HepG2 (cell line): ENCODE data around the gene FBXW8. TPM values are rescaled to one million over a fixed set of nuclear protein-coding genes. Genes with fewer than 3 reads are reported as not detected.

ENCODE experiments used
- CAMTA2 ChIP-seq: sonication (generic); formaldehyde crosslinking; IDR thresholded peaks from 2 replicates; pipeline ENCODE4 v1.4.0; 2020; ENCODE audit warnings: mild to moderate bottlenecking, missing genetic modification reagents, borderline replicate concordance
- CEBPG ChIP-seq: IDR thresholded peaks from 2 replicates; pipeline ENCODE4 v1.6.1; 2016
- FOXC1 ChIP-seq: sonication (generic); formaldehyde crosslinking; IDR thresholded peaks from 2 replicates; pipeline ENCODE4 v1.8.0; 2022; ENCODE audit warnings: mild to moderate bottlenecking, missing genetic modification reagents, borderline replicate concordance
- FOXP4 ChIP-seq: sonication (generic); formaldehyde crosslinking; IDR thresholded peaks from 2 replicates; pipeline ENCODE4 v1.4.0; 2020; ENCODE audit warnings: missing genetic modification reagents
- HCFC1 ChIP-seq: fragments of 150-350 bp; IDR thresholded peaks from 2 replicates; pipeline ENCODE4 v1.6.1; 2014; ENCODE audit warnings: low read depth, low read length
- NFIC ChIP-seq: IDR thresholded peaks from 2 replicates; pipeline ENCODE4 v1.6.1; 2012; ENCODE audit warnings: mild to moderate bottlenecking, low read length, inconsistent platforms
- NFYC ChIP-seq: IDR thresholded peaks from 2 replicates; pipeline ENCODE4 v1.6.1; 2016; ENCODE audit warnings: missing genetic modification reagents, missing compliant biosample characterization
- NR2C2 ChIP-seq: sonication (generic); formaldehyde crosslinking; IDR thresholded peaks from 2 replicates; pipeline ENCODE4 v1.4.0; 2020; ENCODE audit warnings: missing genetic modification reagents, mild to moderate bottlenecking, moderate library complexity, borderline replicate concordance
- RFX3 ChIP-seq: IDR thresholded peaks from 2 replicates; pipeline ENCODE4 v1.6.1; 2016; ENCODE audit warnings: missing biosample characterization, missing genetic modification reagents
- SIN3A ChIP-seq: IDR thresholded peaks from 2 replicates; pipeline ENCODE4 v1.6.1; 2011; ENCODE audit warnings: low read depth, mild to moderate bottlenecking, control low read depth, low read length, borderline replicate concordance
- ZBTB40 ChIP-seq, 2 experiments: fragments of 450-650 bp in 1 of 2; sonication (generic) in 1 of 2; formaldehyde crosslinking in 1 of 2; IDR thresholded peaks; 2 replicates each; pipeline versions ENCODE4 v1.6.1 to v1.8.0; 2016 to 2022; ENCODE audit warnings: antibody characterized with exemption in 1 of 2, mild to moderate bottlenecking in 1 of 2, missing genetic modification reagents in 1 of 2
- ZBTB42 ChIP-seq: sonication (generic); formaldehyde crosslinking; IDR thresholded peaks from 2 replicates; pipeline ENCODE4 v1.5.0; 2020; ENCODE audit warnings: mild to moderate bottlenecking, missing genetic modification reagents
- ZNF574 ChIP-seq: sonication (generic); formaldehyde crosslinking; IDR thresholded peaks from 2 replicates; pipeline ENCODE4 v1.4.0; 2020; ENCODE audit warnings: missing genetic modification reagents
- ZNF770 ChIP-seq: sonication (generic); formaldehyde crosslinking; IDR thresholded peaks from 2 replicates; pipeline ENCODE4 v1.5.0; 2020; ENCODE audit warnings: mild to moderate bottlenecking, missing genetic modification reagents
- polyA plus RNA-seq, 8 experiments: library from polyadenylated mRNA; depleted of rRNA in 3 of 8; stranded (reverse) in 7 of 8; unstranded in 1 of 8; fragments of >200 nt; fragmentation: Illumina TruSeq in 4 of 8; extraction: Trizol in 4 of 8; gene quantifications; 2 replicates each; pipeline versions ENCODE4 v1.2.1 to v1.2.3, GENCODE V29; 2011 to 2016; ENCODE audit warnings: low read depth in 4 of 8, missing spikeins in 1 of 8, mixed read lengths in 1 of 8; ENCODE audit not compliant: insufficient read depth in 1 of 8
- total RNA-seq, 5 experiments: library from RNA; depleted of rRNA; stranded (reverse); fragments of >200 nt; fragmentation: Illumina TruSeq; extraction: Trizol; gene quantifications; 2 replicates each; pipeline ENCODE4 v1.2.3, GENCODE V29; 2016; ENCODE audit warnings: low read depth in 1 of 5

The FBXW8 gene
- total and polyA plus RNA-seq, 2 of the 13 experiments (the other 11 are each of a cell fraction or from before 2014, with no cell fraction given) = 5.1 to 5.9 TPM

- no peak for TF ChIP-seq ZNF770
- no peak for TF ChIP-seq RFX3 (CRISPR knock-in tag)
- peak; percentile 46 for TF ChIP-seq NR2C2 (CRISPR knock-in tag)
- no peak for TF ChIP-seq ZBTB42 (CRISPR knock-in tag)
- TF ChIP-seq ZNF574 (CRISPR knock-in tag) = 0 out of 2 replicates have a peak, but pooled peaks have one; percentile 32
- no peak for TF ChIP-seq NFIC
- TF ChIP-seq CEBPG (CRISPR knock-in tag) = peak; percentile 30; the same call in 1 of the 2 replicates
- peak; percentile 10; the same call in 1 of the 2 replicates for TF ChIP-seq NFYC (CRISPR knock-in tag)
- no peak for TF ChIP-seq ZBTB40 (IDR thresholded peaks at IDR 0.05)
- no peak for TF ChIP-seq ZBTB40 (CRISPR knock-in tag; IDR thresholded peaks at IDR 0.05)
- no peak for TF ChIP-seq HCFC1
- no peak for TF ChIP-seq FOXP4 (CRISPR knock-in tag)
- no peak for TF ChIP-seq CAMTA2 (CRISPR knock-in tag)
- TF ChIP-seq SIN3A = no peak
- TF ChIP-seq FOXC1 (CRISPR knock-in tag) = no peak
Measured at GRCh38 chr12:116916714-116917114, 6.0 kb downstream of the FBXW8 start (continued).
